HG03095 (cell line): ENCODE data around the gene KPNA3.
A peak's percentile ranks its signal among the peaks of the same experiment; 100 is the strongest.
"Not testable (repeated sequence)": the region's sequence is repeated elsewhere in the genome, so short reads cannot be mapped to it uniquely, and the experiment has no call there.

Experiments
- ATAC-seq: cut with Tn5 transposase; IDR thresholded peaks from one replicate; pipeline ENCODE4 v1.9.1; 2021; ENCODE audit warnings: moderate library complexity; ENCODE audit not compliant: unreplicated experiment

The KPNA3 gene

GRCh38 chr13:49759503-49759902 lies 33.0 kb downstream of the KPNA3 start:
- no peak for ATAC-seq

- ATAC-seq = no peak
Observed at GRCh38 chr13:49756263-49756662, 36.2 kb downstream of the KPNA3 start.

- no peak for ATAC-seq
Observed at GRCh38 chr13:49754146-49754545, 38.3 kb downstream of the KPNA3 start.

GRCh38 chr13:49749848-49750247 lies 42.6 kb downstream of the KPNA3 start:
- ATAC-seq = no peak

- ATAC-seq = no peak
Observed at GRCh38 chr13:49746111-49746510, 46.4 kb downstream of the KPNA3 start.

- ATAC-seq = no peak
Observed at GRCh38 chr13:49740870-49741269, 51.6 kb downstream of the KPNA3 start.

- ATAC-seq = no peak
Observed at GRCh38 chr13:49739498-49740187, 52.8 kb downstream of the KPNA3 start.

GRCh38 chr13:49733181-49733951 lies 59.1 kb downstream of the KPNA3 start:
- no peak for ATAC-seq

GRCh38 chr13:49731766-49732165 lies 60.7 kb downstream of the KPNA3 start:
- ATAC-seq = no peak

GRCh38 chr13:49716615-49717014 lies 75.9 kb downstream of the KPNA3 start:
- ATAC-seq = no peak

- ATAC-seq = no peak
Observed at GRCh38 chr13:49714757-49715156, 77.7 kb downstream of the KPNA3 start.

- ATAC-seq = no peak
Observed at GRCh38 chr13:49711218-49711863, 81.1 kb downstream of the KPNA3 start.

GRCh38 chr13:49704264-49704663 lies 88.2 kb downstream of the KPNA3 start:
- ATAC-seq = not testable (repeated sequence)

- no peak for ATAC-seq
Observed at GRCh38 chr13:49701491-49701890, 91.0 kb downstream of the KPNA3 start.

GRCh38 chr13:49697468-49697867 lies 95.0 kb downstream of the KPNA3 start:
- ATAC-seq = no peak

GRCh38 chr13:49694446-49694845 lies 98.0 kb downstream of the KPNA3 start:
- no peak for ATAC-seq

- no peak for ATAC-seq
Observed at GRCh38 chr13:49693877-49694276, 98.6 kb downstream of the KPNA3 start.

GRCh38 chr13:49693191-49693733 lies 99.2 kb downstream of the KPNA3 start:
- ATAC-seq = no peak

GRCh38 chr13:49690995-49691784 lies 101.3 kb downstream of the KPNA3 start, which contains the start of gene EBPL:
Gene EBPL, minus strand, starts transcription at chr13:49691486. Its CDS starts 62 bp downstream, at chr13:49691424.
- ATAC-seq = peak; percentile 99

GRCh38 chr13:49690133-49690994 lies 102.1 kb downstream of the KPNA3 start:
- ATAC-seq = peak; percentile 12
